AG08395 (cell line): ENCODE measurements around the gene TUBGCP3.

Source experiments
- DNase-seq: peaks from one replicate; pipeline ENCODE4 v3.0.0; 2012; ENCODE audit warnings: mixed read lengths, low spot score

TUBGCP3 gene

GRCh38 chr13:112479389-112479788 lies 108.6 kb downstream of the TUBGCP3 start:
- no peak for DNase-seq

DNA sequence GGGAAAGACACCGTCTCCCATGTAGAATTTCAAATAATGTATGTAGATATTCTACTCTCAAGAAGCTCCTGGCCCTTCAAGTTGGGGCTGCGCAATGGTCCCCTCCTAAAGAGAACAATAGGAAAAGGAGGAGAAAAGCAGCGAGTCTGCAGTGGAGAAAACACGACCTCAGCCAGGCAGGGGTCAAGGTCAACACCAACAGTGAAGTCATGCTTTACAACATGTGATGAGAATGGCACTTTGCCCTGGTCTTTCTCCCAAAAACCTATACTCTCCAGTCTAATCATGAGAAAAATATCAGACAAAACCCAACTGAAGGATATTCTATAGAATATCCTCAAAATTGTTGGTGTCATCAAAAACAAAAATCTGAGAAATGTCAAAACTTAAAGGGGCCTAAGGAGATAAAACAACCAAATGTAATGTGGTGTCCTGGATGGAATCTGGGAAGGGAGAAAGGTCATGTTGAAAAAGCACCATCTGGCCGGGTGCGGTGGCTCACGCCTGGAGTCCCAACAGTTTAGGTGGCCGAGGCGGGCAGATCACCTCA lies 110.8 kb downstream of the TUBGCP3 start:
- no peak for DNase-seq

GRCh38 chr13:112475889-112476288 lies 112.1 kb downstream of the TUBGCP3 start:
- DNase-seq, result no peak

DNA sequence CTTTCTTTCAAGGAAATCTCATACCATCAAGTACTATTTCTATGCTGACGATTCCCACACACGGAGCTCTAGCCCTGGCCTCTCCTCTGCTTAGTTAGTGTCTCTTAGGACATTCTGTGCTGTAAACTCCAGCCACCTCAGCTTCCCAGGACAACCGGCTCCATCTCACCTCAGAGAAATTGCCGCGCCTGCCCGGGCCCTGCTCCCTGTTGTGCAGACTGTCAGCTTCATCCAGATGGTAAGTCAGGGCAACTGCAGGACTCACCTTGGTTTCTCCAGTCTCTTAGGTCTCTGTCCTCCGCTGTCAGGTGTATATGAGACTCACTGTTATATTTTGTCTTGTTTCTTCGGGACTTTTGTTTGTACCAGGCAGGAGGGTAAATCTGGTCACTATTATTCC lies 113.1 kb downstream of the TUBGCP3 start:
- no peak for DNase-seq

DNA sequence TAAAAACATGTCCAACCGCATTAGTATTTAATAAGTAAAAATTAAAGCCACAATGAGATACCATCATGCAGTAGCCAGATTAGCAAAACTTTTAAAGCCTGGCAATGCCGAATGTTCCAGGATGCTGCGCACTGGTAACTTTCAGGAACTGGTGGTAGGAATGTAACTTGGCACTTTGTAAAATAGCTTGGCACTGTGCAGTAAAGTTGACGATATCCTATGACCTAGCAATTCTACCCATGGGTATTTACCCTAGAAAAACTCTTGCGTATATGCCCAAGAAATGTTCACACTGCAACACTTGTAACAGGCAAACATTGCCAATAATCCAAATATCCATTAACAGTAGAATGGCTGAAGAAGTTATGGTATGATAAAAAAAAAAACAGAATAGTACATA lies 114.1 kb downstream of the TUBGCP3 start:
- DNase-seq, result no peak

- DNase-seq, result no peak
Observed at GRCh38 chr13:112469071-112469745, 118.7 kb downstream of the TUBGCP3 start.

GRCh38 chr13:112468069-112468468 lies 119.9 kb downstream of the TUBGCP3 start:
- no peak for DNase-seq

GRCh38 chr13:112467236-112467635 lies 120.7 kb downstream of the TUBGCP3 start:
- no peak for DNase-seq

GRCh38 chr13:112466132-112467058 lies 121.6 kb downstream of the TUBGCP3 start:
- no peak for DNase-seq

GRCh38 chr13:112465251-112466131 lies 122.5 kb downstream of the TUBGCP3 start:
- no peak for DNase-seq

DNA sequence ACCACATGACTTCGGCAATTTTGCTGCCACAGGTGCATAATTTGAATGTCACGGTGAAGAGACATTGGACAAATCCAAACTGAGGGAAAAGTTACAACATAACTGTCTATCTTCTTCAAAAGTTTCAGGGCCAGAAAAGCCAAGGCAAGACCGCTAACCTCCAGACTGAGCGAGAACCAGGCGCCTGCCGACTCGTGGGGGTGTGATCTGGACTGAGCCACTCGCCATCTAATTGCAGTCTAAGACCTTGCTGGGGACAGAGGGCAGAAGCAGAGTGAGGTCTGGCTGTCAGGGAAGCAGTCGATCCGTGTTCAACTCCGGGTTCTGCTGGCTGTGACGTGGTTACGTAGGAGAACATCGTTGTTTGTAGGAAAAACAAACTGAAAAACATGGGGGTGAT lies 123.2 kb downstream of the TUBGCP3 start:
- DNase-seq, result no peak

DNA sequence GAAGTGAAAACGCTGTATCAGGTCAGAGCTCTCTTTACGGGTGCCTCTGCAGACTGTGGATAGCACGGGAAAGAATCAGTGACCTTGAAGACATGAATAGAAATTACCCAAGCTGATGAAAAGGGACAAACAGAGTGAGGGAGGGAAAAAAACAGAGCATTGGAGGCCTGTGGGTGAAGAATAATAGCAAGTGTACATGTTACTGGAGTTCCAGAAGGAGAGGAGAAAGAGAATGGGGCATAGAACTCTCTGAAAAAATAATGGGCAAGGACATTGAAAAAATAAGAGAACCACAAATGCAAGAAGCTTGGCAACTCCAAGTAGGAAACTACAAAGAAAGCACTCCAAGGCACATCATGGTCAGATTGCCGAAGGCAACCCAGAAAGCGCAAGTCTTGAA lies 125.5 kb downstream of the TUBGCP3 start:
- no peak for DNase-seq

- DNase-seq, result no peak
Observed at GRCh38 chr13:112457485-112457884, 130.5 kb downstream of the TUBGCP3 start.

DNA sequence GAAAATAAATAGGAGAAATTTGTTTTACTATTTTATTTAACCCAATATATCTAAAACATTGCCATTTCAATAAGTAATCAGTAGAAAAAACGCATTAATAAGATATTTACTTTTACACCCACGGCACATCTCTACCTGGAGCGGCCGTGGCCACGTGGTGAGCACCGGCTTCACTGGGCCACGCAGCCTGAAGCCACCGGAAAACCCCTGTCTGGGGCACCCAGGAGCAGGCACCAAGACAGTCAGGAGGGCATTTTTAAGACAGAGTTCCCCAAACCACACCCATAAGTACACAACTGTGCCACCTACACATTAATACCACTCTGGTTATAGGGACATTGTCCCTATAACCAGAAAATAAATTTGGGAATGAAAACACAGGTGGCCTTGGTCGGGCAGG lies 130.9 kb downstream of the TUBGCP3 start:
- no peak for DNase-seq

- DNase-seq, result no peak
Observed at GRCh38 chr13:112456138-112457056, 131.6 kb downstream of the TUBGCP3 start.

GRCh38 chr13:112455476-112456059 lies 132.4 kb downstream of the TUBGCP3 start:
- no peak for DNase-seq

DNA sequence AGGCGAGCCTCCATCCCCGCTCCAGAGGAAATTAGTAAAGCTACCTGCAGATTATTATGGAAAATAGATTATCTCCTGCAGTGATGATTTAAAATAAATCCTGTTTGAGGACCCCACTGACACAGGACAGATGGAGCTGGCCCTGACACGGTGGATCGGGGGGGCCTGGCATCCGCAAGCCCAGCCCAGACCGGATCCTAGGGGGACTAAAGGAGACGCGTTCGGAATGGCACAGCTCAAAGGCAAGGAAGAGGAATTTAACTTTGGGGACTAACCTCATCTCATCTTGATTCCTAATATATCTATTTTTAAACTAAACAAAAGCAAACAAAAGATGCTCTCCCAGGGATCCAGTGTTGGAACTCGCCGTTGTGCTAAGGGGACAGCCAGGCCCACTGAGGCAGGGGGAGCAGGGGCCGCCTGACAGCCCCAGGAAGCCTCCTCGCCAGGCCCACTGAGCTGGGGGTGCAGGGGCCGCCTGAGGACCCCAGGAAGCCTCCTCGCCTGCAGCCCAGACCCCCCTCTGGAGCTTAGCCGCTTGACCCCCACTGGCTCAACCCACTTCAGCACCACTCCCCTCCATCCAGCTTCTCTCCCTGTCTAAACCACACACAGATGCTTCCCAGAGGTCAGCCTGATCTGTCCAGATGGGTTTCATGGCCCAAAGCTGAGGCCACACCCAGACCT lies 133.2 kb downstream of the TUBGCP3 start:
- no peak for DNase-seq

DNA sequence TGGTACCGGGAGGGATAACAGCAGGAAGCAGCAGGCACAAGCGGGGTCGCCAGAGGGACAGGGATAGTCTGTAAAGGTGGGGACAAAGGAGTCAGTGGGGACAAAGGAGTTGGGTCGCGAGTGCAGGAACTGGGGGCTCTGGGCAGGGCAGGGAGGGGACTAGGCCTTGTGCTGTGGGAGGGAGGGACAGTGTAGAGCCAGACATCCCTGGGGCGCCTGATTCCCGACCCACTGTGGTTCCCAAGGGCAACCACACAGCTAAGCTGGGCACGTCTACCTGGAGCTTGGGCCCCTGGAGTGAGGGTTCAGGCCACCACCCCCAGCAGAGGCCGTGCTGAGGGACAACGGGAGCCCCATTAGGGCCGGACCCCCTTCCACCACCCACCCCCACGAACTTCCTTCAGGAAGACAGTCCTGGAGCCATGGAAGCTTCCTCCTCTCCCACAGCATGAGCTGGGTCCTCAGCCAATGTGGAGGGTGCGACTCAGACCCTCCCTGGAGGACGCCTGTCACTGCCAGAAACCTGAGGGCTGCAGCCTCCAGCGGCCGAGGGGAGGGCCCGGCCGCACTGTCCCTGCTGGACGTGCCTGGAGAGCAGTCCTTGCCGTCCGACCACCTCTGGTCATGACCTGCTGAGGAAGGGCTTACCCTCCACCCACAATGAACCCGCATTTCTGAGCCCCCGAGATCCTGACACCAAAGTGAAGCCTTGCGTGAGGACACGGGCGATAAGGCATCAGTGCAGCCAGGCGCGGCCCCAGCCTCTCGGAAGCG lies 133.9 kb downstream of the TUBGCP3 start:
- DNase-seq, result no peak

- no peak for DNase-seq
Observed at GRCh38 chr13:112453207-112453829, 134.6 kb downstream of the TUBGCP3 start.
